ENCODE data around the gene ELP1.

GRCh38 chr9:108910914-108911313, 23.0 kb downstream of the ELP1 start:
- no peak for TF ChIP-seq CTCF (IDR thresholded peaks at IDR 0.05)
- no peak for TF ChIP-seq POLR2A (IDR thresholded peaks at IDR 0.05)
- no peak for TF ChIP-seq EP300 (IDR thresholded peaks at IDR 0.05)

Data from sigmoid colon (tissue), 4 donors.